Large intestine (tissue), 3 donors: ENCODE data around the gene DNTTIP2. TPM values are rescaled to one million over a fixed set of nuclear protein-coding genes. Genes with fewer than 3 reads are reported as not detected.

Source experiments
- DNase-seq, 2 donors: peaks; one replicate each; pipeline versions ENCODE4 v3.0.0 to v3.0.0-alpha.2; 2013
- H3K27ac ChIP-seq: one replicate; pipeline ENCODE4 v1.5.1; 2013; ENCODE audit warnings: low read length
- H3K27me3 ChIP-seq: 2 replicates; pipeline ENCODE4 v1.6.1; 2013; ENCODE audit warnings: low read length; ENCODE audit not compliant: control insufficient read depth, insufficient read depth
- H3K36me3 ChIP-seq: 2 replicates; pipeline ENCODE4 v1.6.1; 2013; ENCODE audit warnings: low read length; ENCODE audit not compliant: control insufficient read depth, insufficient read depth
- H3K4me1 ChIP-seq: one replicate; pipeline ENCODE4 v1.6.1; 2013; ENCODE audit warnings: low read length; ENCODE audit not compliant: control insufficient read depth, insufficient read depth
- H3K4me3 ChIP-seq: one replicate; pipeline ENCODE4 v1.5.1; 2013; ENCODE audit warnings: low read length
- H3K9me3 ChIP-seq: one replicate; pipeline ENCODE4 v1.6.1; 2013; ENCODE audit warnings: mild to moderate bottlenecking, low read depth, low read length, moderate library complexity; ENCODE audit not compliant: control insufficient read depth
- WGBS: methylation state at CpG from one replicate; pipeline ENCODE4 v1.1.5; 2013; ENCODE audit warnings: low lambda C conversion rate; ENCODE audit not compliant: insufficient coverage; 5-methylcytosine and 5-hydroxymethylcytosine counted together
- polyA plus RNA-seq: library from polyadenylated mRNA; unstranded; fragments of 120-200 nt; gene quantifications from one replicate; pipeline ENCODE4 v1.2.1, GENCODE V29; 2013

DNTTIP2 gene
- polyA plus RNA-seq, 1 donor = 47.1 TPM

DNA sequence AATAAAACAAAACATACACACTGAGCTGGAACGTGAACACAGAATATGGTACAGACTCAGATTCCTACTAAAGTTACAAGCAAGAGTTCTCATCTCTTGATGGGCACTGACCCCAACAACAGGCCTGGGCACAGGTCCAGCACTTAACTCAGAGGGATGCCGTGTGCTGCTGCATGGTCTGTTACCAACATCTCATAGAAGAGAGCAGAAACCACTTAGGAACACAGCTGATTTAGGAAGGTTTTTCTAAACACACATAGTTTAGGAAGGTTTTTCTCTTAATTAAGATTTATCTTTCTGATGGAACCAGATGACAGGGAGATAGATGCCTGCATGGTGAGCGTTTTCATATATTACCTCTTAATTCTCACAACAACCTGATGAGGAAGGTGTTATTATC, 28.7 kb upstream of the DNTTIP2 start:
- WGBS = no CpG with 5 or more reads among the region's 3 CpGs
- H3K4me1 ChIP-seq = peaks cover 6% of the 10 kb centered on the region

DNA sequence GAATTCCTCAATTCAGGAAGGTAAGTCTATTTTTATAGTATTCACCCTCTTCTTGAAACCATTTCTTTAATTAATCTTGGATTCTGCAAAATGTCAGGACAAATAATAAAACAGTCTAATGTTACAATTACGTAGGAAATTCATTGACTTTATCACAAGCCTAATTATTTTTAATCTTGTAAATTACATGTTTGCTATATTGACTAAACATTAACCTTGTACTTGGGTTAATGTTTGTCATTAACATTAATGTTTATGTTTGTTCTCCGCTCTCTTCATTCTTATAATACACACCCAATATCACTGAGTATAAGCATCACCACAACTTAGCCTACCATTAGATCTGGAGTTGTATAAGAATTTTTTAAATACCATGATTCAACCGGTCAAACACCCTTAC, 27.5 kb upstream of the DNTTIP2 start:
- H3K4me3 ChIP-seq = no peak overlapping the region
- WGBS = 100% methylated on average over 3 of the region's 3 CpGs
- H3K9me3 ChIP-seq = no peaks in the 10 kb centered on the region
- no peak overlapping the region for H3K27ac ChIP-seq
- peaks cover 6% of the 10 kb centered on the region for H3K4me1 ChIP-seq
- DNase-seq = no peak
- no peaks in the 10 kb centered on the region for H3K36me3 ChIP-seq
- H3K27me3 ChIP-seq = no peaks in the 10 kb centered on the region

More for the DNA sequence above, 28.7 kb upstream of the DNTTIP2 start:
- DNase-seq = no peak
- Histone ChIP-seq H3K27ac (no peak overlapping the region), H3K27me3 (no peaks in the 10 kb centered on the region), H3K4me3 (no peak overlapping the region), H3K9me3 (no peaks in the 10 kb centered on the region), H3K36me3 (no peaks in the 10 kb centered on the region)

DNA sequence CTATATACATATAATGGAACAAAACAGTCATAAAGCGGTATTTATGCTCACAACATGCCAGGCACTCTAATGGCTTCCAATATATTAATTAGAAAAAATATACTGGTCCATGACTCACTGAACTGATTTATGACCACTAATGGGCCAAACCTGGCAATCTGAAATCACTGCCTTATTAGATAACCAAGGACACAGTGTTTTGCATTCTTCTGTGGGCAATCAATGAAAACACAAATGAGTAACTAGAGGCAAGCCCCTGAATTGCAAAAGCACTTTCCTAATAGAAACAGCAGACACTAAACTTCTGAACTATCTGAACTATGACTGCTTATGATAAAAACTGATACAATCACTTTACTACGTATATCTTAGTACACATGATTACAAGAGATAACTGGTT, 26.7 kb upstream of the DNTTIP2 start:
- H3K4me1 ChIP-seq = peaks cover 6% of the 10 kb centered on the region
- no peak overlapping the region for H3K27ac ChIP-seq
- DNase-seq = no peak
- no peaks in the 10 kb centered on the region for H3K27me3 ChIP-seq
- no peaks in the 10 kb centered on the region for H3K9me3 ChIP-seq
- H3K36me3 ChIP-seq = peaks cover 5% of the 10 kb centered on the region
- 0% methylated on average over 1 of the region's 2 CpGs for WGBS
- H3K4me3 ChIP-seq = no peak overlapping the region

DNA sequence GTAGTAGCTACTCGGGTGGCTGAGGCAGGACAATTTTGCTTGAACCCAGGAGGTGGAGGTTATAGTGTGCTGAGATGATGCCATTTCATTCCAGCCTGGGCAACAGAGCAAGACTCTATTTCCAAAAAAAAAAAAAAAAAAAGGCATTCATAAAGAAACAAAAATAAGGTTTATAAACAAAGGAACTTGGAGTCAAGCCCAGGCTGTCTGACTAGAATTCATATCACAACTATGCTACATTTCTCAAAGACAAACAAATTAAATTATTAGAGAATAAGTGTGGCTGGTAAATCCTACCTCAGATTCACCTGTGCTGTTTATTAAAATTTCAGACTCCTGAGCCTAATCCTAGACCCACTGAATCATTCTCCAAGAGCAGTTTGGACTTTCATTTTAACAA, 26.0 kb upstream of the DNTTIP2 start:
- no CpG with 5 or more reads among the region's 1 CpG for WGBS
- H3K27ac ChIP-seq = no peak overlapping the region
- no peak overlapping the region for H3K4me3 ChIP-seq
- H3K4me1 ChIP-seq = peaks cover 6% of the 10 kb centered on the region
- peaks cover 5% of the 10 kb centered on the region for H3K36me3 ChIP-seq
- no peak for DNase-seq
- H3K27me3 ChIP-seq = no peaks in the 10 kb centered on the region
- H3K9me3 ChIP-seq = no peaks in the 10 kb centered on the region

- no peak overlapping the region for H3K27ac ChIP-seq
- 50% methylated on average over 1 of the region's 2 CpGs for WGBS
Observed at GRCh38 chr1:93904228-93904627, 25.2 kb upstream of the DNTTIP2 start.

GRCh38 chr1:93900723-93901504, 21.9 kb upstream of the DNTTIP2 start:
- no peak overlapping the region for H3K4me3 ChIP-seq
- H3K27ac ChIP-seq = no peak overlapping the region
- H3K9me3 ChIP-seq = no peaks in the 10 kb centered on the region
- no peaks in the 10 kb centered on the region for H3K27me3 ChIP-seq
- DNase-seq = no peak
- H3K4me1 ChIP-seq = peaks cover 6% of the 10 kb centered on the region
- peaks cover 10% of the 10 kb centered on the region for H3K36me3 ChIP-seq
- 100% methylated on average over 1 of the region's 3 CpGs for WGBS

More at GRCh38 chr1:93904228-93904627, 25.2 kb upstream of the DNTTIP2 start:
- peaks cover 5% of the 10 kb centered on the region for H3K36me3 ChIP-seq
- DNase-seq = peak in 1 of 2 donors; percentile 14
- no peaks in the 10 kb centered on the region for H3K9me3 ChIP-seq
- H3K4me3 ChIP-seq = no peak overlapping the region
- peaks cover 6% of the 10 kb centered on the region for H3K4me1 ChIP-seq
- H3K27me3 ChIP-seq = no peaks in the 10 kb centered on the region

DNA sequence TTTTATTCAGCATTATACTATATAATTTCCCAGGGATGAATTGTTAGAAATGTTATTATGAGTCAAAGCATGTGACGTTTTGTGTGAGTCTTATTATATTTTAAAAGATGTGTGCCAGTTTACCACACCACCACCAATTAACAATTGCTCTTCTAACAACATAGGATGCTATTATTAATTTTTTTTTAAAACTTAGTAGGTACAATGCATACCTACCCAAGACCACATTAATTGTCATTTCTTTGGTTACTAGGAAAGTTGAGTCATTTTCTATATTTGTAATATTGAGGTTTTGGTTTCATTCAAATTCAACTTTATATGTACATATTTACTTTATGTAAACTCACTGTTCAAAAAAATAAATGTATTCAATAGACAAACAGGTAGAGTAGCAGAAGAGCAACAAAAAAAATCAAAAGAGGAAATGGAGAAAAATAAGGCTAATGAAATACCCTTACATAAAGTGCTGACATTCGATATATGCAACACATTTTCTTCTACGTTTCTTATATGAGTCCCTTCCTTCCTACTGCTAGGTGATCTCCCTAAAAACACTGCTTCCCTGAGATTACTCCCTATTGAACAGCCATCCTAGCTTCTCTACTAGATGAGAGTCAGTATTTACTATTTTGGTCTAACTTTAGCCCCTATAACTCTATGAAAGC, 20.7 kb upstream of the DNTTIP2 start:
- Histone ChIP-seq H3K36me3 (peaks cover 10% of the 10 kb centered on the region), H3K4me1 (peaks cover 6% of the 10 kb centered on the region), H3K27me3 (no peaks in the 10 kb centered on the region), H3K27ac (no peak overlapping the region), H3K9me3 (no peaks in the 10 kb centered on the region), H3K4me3 (no peak overlapping the region)
- WGBS = no CpG with 5 or more reads among the region's 3 CpGs
- no peak for DNase-seq

DNA sequence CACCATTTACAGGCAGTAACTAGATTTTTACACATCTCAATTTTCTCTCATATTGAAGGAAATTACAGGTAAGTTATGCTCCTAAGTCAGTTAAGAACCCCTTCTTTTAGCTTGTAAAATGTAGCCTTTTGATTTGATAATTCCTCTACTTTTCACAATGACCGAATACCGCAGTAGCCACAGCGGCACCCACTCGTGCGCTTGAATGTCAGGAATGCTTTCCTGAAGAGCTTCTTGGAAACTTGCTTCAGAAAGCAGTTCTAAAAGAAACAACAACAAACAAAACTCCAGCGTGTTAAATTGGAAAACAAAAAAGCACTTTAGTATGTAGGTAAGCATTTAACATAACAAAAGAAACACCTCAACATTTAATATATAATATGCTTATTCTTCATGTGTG, 9.9 kb upstream of the DNTTIP2 start:
- Histone ChIP-seq H3K4me3 (no peak overlapping the region), H3K27ac (no peak overlapping the region), H3K4me1 (no peaks in the 10 kb centered on the region), H3K36me3 (peaks cover 8% of the 10 kb centered on the region), H3K27me3 (no peaks in the 10 kb centered on the region), H3K9me3 (no peaks in the 10 kb centered on the region)
- no peak for DNase-seq
- 88% methylated on average over 5 of the region's 6 CpGs for WGBS

DNA sequence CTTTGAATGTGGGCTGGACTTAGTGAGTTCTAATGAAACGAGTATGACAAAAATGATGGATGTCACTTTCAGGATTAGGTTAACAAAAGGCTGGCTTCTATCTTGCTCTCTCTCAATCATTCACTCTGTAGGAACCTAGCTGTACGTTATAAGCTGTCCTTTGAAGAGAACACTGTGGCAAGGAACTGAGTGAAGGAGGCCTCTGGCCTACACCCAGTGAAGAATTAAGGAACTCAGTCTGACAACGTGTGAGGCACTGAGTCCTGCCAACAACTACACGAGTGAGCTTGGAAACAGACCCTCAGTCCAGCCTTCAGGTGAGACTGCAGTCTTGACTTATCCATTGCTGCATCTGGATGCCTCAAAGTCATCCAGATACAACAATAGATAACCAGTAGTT, 3.3 kb upstream of the DNTTIP2 start:
- Histone ChIP-seq H3K4me1 (peaks cover 3% of the 10 kb centered on the region), H3K27ac (no peak overlapping the region), H3K9me3 (no peaks in the 10 kb centered on the region), H3K36me3 (peaks cover 4% of the 10 kb centered on the region), H3K4me3 (no peak overlapping the region), H3K27me3 (no peaks in the 10 kb centered on the region)
- WGBS = 100% methylated on average over 1 of the region's 4 CpGs
- DNase-seq = no peak

GRCh38 chr1:93880731-93881130, 1.7 kb upstream of the DNTTIP2 start:
- WGBS = 50% methylated on average over 1 of the region's 2 CpGs

More at GRCh38 chr1:93880731-93881130, 1.7 kb upstream of the DNTTIP2 start:
- DNase-seq = no peak
- Histone ChIP-seq H3K27ac (no peak overlapping the region), H3K27me3 (no peaks in the 10 kb centered on the region), H3K4me1 (peaks cover 3% of the 10 kb centered on the region), H3K4me3 (no peak overlapping the region), H3K36me3 (peaks cover 16% of the 10 kb centered on the region), H3K9me3 (no peaks in the 10 kb centered on the region)
